HG02798 (cell line): ENCODE data around the gene SKIC8.

ENCODE experiments used
- ATAC-seq: cut with Tn5 transposase; IDR thresholded peaks from one replicate; pipeline ENCODE4 v1.9.1; 2021; ENCODE audit warnings: mild to moderate bottlenecking; ENCODE audit not compliant: unreplicated experiment, poor library complexity

SKIC8 gene

GRCh38 chr15:78322724-78323521 is 23.5 kb upstream of the SKIC8 start:
- ATAC-seq, result no peak

GRCh38 chr15:78322243-78322642 is 22.8 kb upstream of the SKIC8 start:
- no peak for ATAC-seq

GRCh38 chr15:78321786-78322185 is 22.4 kb upstream of the SKIC8 start:
- ATAC-seq, result no peak

GRCh38 chr15:78321041-78321570 is 21.7 kb upstream of the SKIC8 start:
- no peak for ATAC-seq

GRCh38 chr15:78320183-78320582 is 20.8 kb upstream of the SKIC8 start:
- no peak for ATAC-seq

GRCh38 chr15:78319588-78319987 is 20.2 kb upstream of the SKIC8 start:
- ATAC-seq, result no peak

- no peak for ATAC-seq
Measured at GRCh38 chr15:78317145-78317836, 17.9 kb upstream of the SKIC8 start.

GRCh38 chr15:78316283-78317083 is 17.1 kb upstream of the SKIC8 start:
- no peak for ATAC-seq

- ATAC-seq, result no peak
Measured at GRCh38 chr15:78315686-78316282, 16.4 kb upstream of the SKIC8 start.

GRCh38 chr15:78314181-78314581 is 14.8 kb upstream of the SKIC8 start:
- ATAC-seq, result no peak

GRCh38 chr15:78313383-78313782 is 14.0 kb upstream of the SKIC8 start:
- ATAC-seq, result no peak

- no peak for ATAC-seq
Measured at GRCh38 chr15:78312957-78313356, 13.5 kb upstream of the SKIC8 start.

GRCh38 chr15:78312536-78312935 is 13.1 kb upstream of the SKIC8 start:
- no peak for ATAC-seq

GRCh38 chr15:78311292-78311691 is 11.9 kb upstream of the SKIC8 start:
- ATAC-seq, result no peak

- ATAC-seq, result peak; percentile 59
Measured at GRCh38 chr15:78308422-78309032, 9.1 kb upstream of the SKIC8 start.

- no peak for ATAC-seq
Measured at GRCh38 chr15:78307976-78308375, 8.6 kb upstream of the SKIC8 start.

GRCh38 chr15:78306176-78306774 is 6.9 kb upstream of the SKIC8 start:
- ATAC-seq, result no peak

GRCh38 chr15:78304216-78305066 is 5.0 kb upstream of the SKIC8 start:
- no peak for ATAC-seq
